GM12878 (cell line): ENCODE measurements around the gene XRN2. TPM values are rescaled to one million over a fixed set of nuclear protein-coding genes. Genes with fewer than 3 reads are reported as not detected.

Experiments
- ATAC-seq: fragments of 200-7000 bp; cut with Tn5 transposase; 3 replicates; pipeline ENCODE4 v1.9.1; 2020; ENCODE audit warnings: mild to moderate bottlenecking, moderate library complexity
- BruUV-seq: library from RNA; stranded (reverse); fragments of 400-500 nt; replicated peaks from 2 replicates; lab custom pipeline; 2021; lab: Mats Ljungman, UMichigan
- CTCF ChIA-PET: fragments of 300-600 bp; sonication (Branson Sonifier 250); formaldehyde crosslinking; extraction: SDS; loops from one replicate; lab custom pipeline; 2021; ENCODE audit warnings: inconsistent platforms; lab: Yijun Ruan, JAX
- POLR2A ChIA-PET: fragments of 350-600 bp; formaldehyde crosslinking; extraction: SDS; loops from one replicate; lab custom pipeline; 2021; ENCODE audit warnings: inconsistent platforms; lab: Charles Lee
- RAD21 ChIA-PET: fragments of 300-600 bp; sonication (Branson Sonifier 250); formaldehyde crosslinking; loops from one replicate; lab custom pipeline; 2023; ENCODE audit warnings: antibody characterized with exemption; ENCODE audit not compliant: unreplicated experiment; lab: Charles Lee
- SMC1A ChIA-PET: fragments of 300-600 bp; sonication (Branson Sonifier 250); formaldehyde crosslinking; loops from one replicate; lab custom pipeline; 2023; ENCODE audit not compliant: unreplicated experiment, uncharacterized antibody; lab: Charles Lee
- DNase-seq: peaks from one replicate; pipeline ENCODE4 v3.0.0-alpha.2; 2011; ENCODE audit warnings: low read depth, low spot score
- FAIRE-seq: peaks from 3 replicates; lab custom pipeline; 2011; peaks lifted over from hg19 to GRCh38; lab: Jason Lieb, UNC
- H2AFZ ChIP-seq: 2 replicates; pipeline ENCODE4 v1.6.0; 2011; ENCODE audit warnings: low read depth, low read length, control low read depth; ENCODE audit not compliant: control insufficient read depth
- H3K27ac ChIP-seq: 2 replicates; pipeline ENCODE4 v1.5.1; 2011; ENCODE audit warnings: control low read depth; ENCODE audit not compliant: control insufficient read depth, insufficient read depth
- H3K27me3 ChIP-seq, 2 experiments: replicated peaks in 1 of 2; 2 replicates each; pipeline versions ENCODE4 v1.6.0 to v1.6.1; 2011; ENCODE audit warnings: low read length in 1 of 2; ENCODE audit not compliant: control insufficient read depth in 2 of 2, insufficient read depth in 2 of 2
- H3K36me3 ChIP-seq, 2 experiments: 2 replicates each; pipeline ENCODE4 v1.5.1; 2011; ENCODE audit warnings: low read length in 1 of 2; ENCODE audit not compliant: control insufficient read depth in 2 of 2, insufficient read depth in 2 of 2
- H3K4me1 ChIP-seq: 2 replicates; pipeline ENCODE4 v1.6.1; 2011; ENCODE audit warnings: mild to moderate bottlenecking, low read length, moderate library complexity, mixed read lengths; ENCODE audit not compliant: control insufficient read depth, insufficient read depth
- H3K4me2 ChIP-seq: 2 replicates; pipeline ENCODE4 v1.6.0; 2011; ENCODE audit warnings: control low read depth; ENCODE audit not compliant: control insufficient read depth, insufficient read depth
- H3K4me3 ChIP-seq: fragments of 200-600 bp; sonication (generic); 2 replicates; pipeline ENCODE4 v1.5.1; 2016
- H3K79me2 ChIP-seq: 2 replicates; pipeline ENCODE4 v1.6.0; 2011; ENCODE audit warnings: low read length; ENCODE audit not compliant: control insufficient read depth, insufficient read depth
- H3K9ac ChIP-seq: 2 replicates; pipeline ENCODE4 v1.8.0; 2011; ENCODE audit warnings: low read length, control low read depth, mixed read lengths; ENCODE audit not compliant: control insufficient read depth, insufficient read depth
- H3K9me3 ChIP-seq: replicated peaks from 3 replicates; pipeline ENCODE4 v1.5.1; 2011; ENCODE audit warnings: mild to moderate bottlenecking, low read length; ENCODE audit not compliant: control insufficient read depth, insufficient read depth
- H4K20me1 ChIP-seq: 2 replicates; pipeline ENCODE4 v1.6.0; 2011; ENCODE audit not compliant: control insufficient read depth, insufficient read depth
- ATF7 ChIP-seq: fragments of 450-650 bp; IDR thresholded peaks from 2 replicates; pipeline ENCODE4 v1.6.1; 2016; ENCODE audit warnings: low read depth, mild to moderate bottlenecking
- CBX3 ChIP-seq: fragments of 200-600 bp; sonication (generic); IDR thresholded peaks from 2 replicates; pipeline ENCODE4 v1.6.1; 2016; ENCODE audit warnings: low read depth, borderline replicate concordance
- CBX5 ChIP-seq: sonication (generic); IDR thresholded peaks from 2 replicates; pipeline ENCODE4 v1.6.1; 2016; ENCODE audit warnings: low read depth, moderate library complexity, mild to moderate bottlenecking, inconsistent platforms
- DPF2 ChIP-seq: fragments of 450-650 bp; IDR thresholded peaks from 2 replicates; pipeline ENCODE4 v1.6.1; 2017; ENCODE audit warnings: mild to moderate bottlenecking
- EED ChIP-seq: sonication (generic); IDR thresholded peaks from 2 replicates; pipeline ENCODE4 v1.6.1; 2016; ENCODE audit warnings: antibody characterized with exemption, low read depth
- GATAD2B ChIP-seq: fragments of 450-650 bp; conservative IDR thresholded peaks from 2 replicates; pipeline ENCODE4 v1.6.1; 2017; ENCODE audit warnings: low read depth, mild to moderate bottlenecking, moderate library complexity
- NBN ChIP-seq: fragments of 450-650 bp; IDR thresholded peaks from 2 replicates; pipeline ENCODE4 v1.6.1; 2016
- NFYA ChIP-seq: IDR thresholded peaks from 2 replicates; pipeline ENCODE4 v1.6.1; 2011; ENCODE audit warnings: low read depth, mild to moderate bottlenecking, low read length, improper control_type of control experiment, borderline replicate concordance
- NFYB ChIP-seq: IDR thresholded peaks from 2 replicates; pipeline ENCODE4 v1.6.1; 2011; ENCODE audit warnings: low read depth, mild to moderate bottlenecking, low read length, improper control_type of control experiment, moderate library complexity; ENCODE audit not compliant: insufficient read depth
- PAX8 ChIP-seq: fragments of 450-650 bp; IDR thresholded peaks from 2 replicates; pipeline ENCODE4 v1.6.1; 2017; ENCODE audit warnings: mild to moderate bottlenecking, moderate library complexity
- PKNOX1 ChIP-seq: fragments of 450-650 bp; IDR thresholded peaks from 2 replicates; pipeline ENCODE4 v1.6.1; 2016; ENCODE audit warnings: mild to moderate bottlenecking
- PRDM15 ChIP-seq: fragments of 450-650 bp; formaldehyde crosslinking; IDR thresholded peaks from 2 replicates; pipeline ENCODE4 v1.4.0; 2020; ENCODE audit warnings: mild to moderate bottlenecking, moderate library complexity
- SP1 ChIP-seq: IDR thresholded peaks from one replicate; pipeline ENCODE4 v1.6.1; 2011; ENCODE audit warnings: low read depth, low read length
- TCF3 ChIP-seq: IDR thresholded peaks from 2 replicates; pipeline ENCODE4 v1.6.1; 2012; ENCODE audit warnings: low read depth, mild to moderate bottlenecking, low read length, borderline replicate concordance; ENCODE audit not compliant: insufficient read depth
- ZBTB4 ChIP-seq: fragments of 450-650 bp; formaldehyde crosslinking; IDR thresholded peaks from 2 replicates; pipeline ENCODE4 v1.4.0; 2022; ENCODE audit warnings: mild to moderate bottlenecking, moderate library complexity
- ZNF622 ChIP-seq: fragments of 450-650 bp; IDR thresholded peaks from 2 replicates; pipeline ENCODE4 v1.6.1; 2017; ENCODE audit warnings: mild to moderate bottlenecking, inconsistent platforms
- WGBS: methylation state at CpG from one replicate; pipeline ENCODE4 v1.1.6; 2016; ENCODE audit warnings: low lambda C conversion rate; ENCODE audit not compliant: insufficient replicate concordance, insufficient coverage; ENCODE audit errors: missing lambda C conversion rate; 5-methylcytosine and 5-hydroxymethylcytosine counted together
- in situ Hi-C: fragments of 300-500 bp; cut with MboI; formaldehyde crosslinking; loops from 9 replicates; pipeline ENCODE4 v1.14.3; 2018; ENCODE audit warnings: mixed read lengths
- intact Hi-C: fragments of 100-400 bp; cut with micrococcal nuclease; formaldehyde crosslinking; loops from one replicate; pipeline ENCODE4 v1.14.2; 2022; ENCODE audit not compliant: unreplicated experiment
- polyA plus RNA-seq, 11 experiments: library from polyadenylated mRNA; depleted of rRNA in 4 of 11; unstranded in 6 of 11; stranded (reverse) in 5 of 11; fragments of >200 nt; fragmentation: Nextera tagmentation in 4 of 11; fragmentation: Illumina TruSeq in 1 of 11; extraction: Ambion mirVana in 4 of 11; extraction: Trizol in 1 of 11; gene quantifications; 1 replicate in 1 of 11; 2 replicates in 10 of 11; pipeline versions ENCODE4 v1.2.1 to v1.2.3, GENCODE V29; 2011 to 2016; ENCODE audit warnings: inconsistent platforms in 2 of 11, missing spikeins in 2 of 11, low read depth in 1 of 11
- total RNA-seq, 4 experiments: library from RNA; depleted of rRNA in 3 of 4; stranded (reverse); fragments of >200 nt in 3 of 4; fragmentation: Illumina TruSeq in 1 of 4; extraction: Trizol in 1 of 4; gene quantifications; 2 replicates each; pipeline versions ENCODE4 v1.2.1 to v1.2.3, GENCODE V29; 2013 to 2021

XRN2 gene
- total and polyA plus RNA-seq, 10 of the 15 experiments (the other 5 are each of a cell fraction or from before 2014, with no cell fraction given) = 59.7 to 97.8 (median 75.6) TPM

- Histone ChIP-seq H3K4me3 (no peak overlapping the region), H4K20me1 (no peaks in the 10 kb centered on the region), H3K9me3 (0 out of 3 replicates have a peak, but pooled peaks cover 2% of the 10 kb centered on the region), H2AFZ (no peak overlapping the region), H3K27me3 (no peaks in the 10 kb centered on the region), H3K79me2 (peaks cover 91% of the 10 kb centered on the region), H3K36me3 (peaks cover 0 to 8% of the 10 kb centered on the region in 2 experiments; a peak in 3 of 4 replicates), H3K9ac (no peak overlapping the region), H3K4me2 (no peak overlapping the region), H3K4me1 (peaks cover 9% of the 10 kb centered on the region), H3K27ac (no peak overlapping the region)
- 27% methylated on average over 2 of the region's 2 CpGs for WGBS
- TF ChIP-seq NFYB (no peak), EED (no peak), NBN (no peak), ATF7 (no peak), CBX3 (no peak), NFYA (no peak), CBX5 (no peak), SP1 (no peak), PKNOX1 (no peak), ZNF622 (no peak), PRDM15 (no peak), GATAD2B (no peak), DPF2 (no peak), TCF3 (no peak), ZBTB4 (CRISPR knock-in tag) (no peak), PAX8 (no peak)
- POLR2A ChIA-PET = no interaction called here
- DNase-seq (no peak), ATAC-seq (no peak), FAIRE-seq (no peak)
- RAD21 ChIA-PET = no interaction called here
- in situ Hi-C loops (no loop called here), intact Hi-C loops (loop anchor here (10.0 kb wide), 1 partner anchor 184 kb away; the partner anchor contains the start of gene KIZ)
- SMC1A ChIA-PET = no interaction called here
- BruUV-seq = no TSS peak
- CTCF ChIA-PET = no interaction called here
These were observed 5.2 kb downstream of the XRN2 start for GRCh38 chr20:21308340-21308739.
